ENCODE results near the gene DAPK3. TPM values are rescaled to one million over a fixed set of nuclear protein-coding genes. Genes with fewer than 3 reads are reported as not detected.

The DAPK3 gene
- 10 to 100 TPM; 61.9 to 93.9 TPM for total RNA-seq
- polyA plus RNA-seq, result 10 to 100 TPM; 78.4 to 80.4 TPM
- long read RNA-seq, donor 1, partial matches to known transcripts, result 0 of 20 reads
- long read RNA-seq, donor 1, other reads (novel, unspliced or antisense), result 15 of 20 reads
- long read RNA-seq, donor 2, partial matches to known transcripts, result 5 of 7 reads
- long read RNA-seq, donor 2, other reads (novel, unspliced or antisense), result 0 of 7 reads
- long read RNA-seq, donor 3, partial matches to known transcripts, result 0 of 7 reads
- long read RNA-seq, donor 3, other reads (novel, unspliced or antisense), result 0 of 7 reads
- long read RNA-seq, donor 4, partial matches to known transcripts, result 0 of 2 reads
- long read RNA-seq, donor 4, other reads (novel, unspliced or antisense), result 0 of 2 reads
- long read RNA-seq, donor 5, partial matches to known transcripts, result 0 of 22 reads
- long read RNA-seq, donor 5, other reads (novel, unspliced or antisense), result 17 of 22 reads

GRCh38 chr19:3970808-3971598, at the start of gene DAPK3:
Gene DAPK3 (minus strand): TSS chr19:3971099. CDS start chr19:3969735, 1,364 bp downstream.
- H3K27ac ChIP-seq (ENCODE audit: low read depth in 1 of 2, low read length in 1 of 2), result peak within 1 kb of the TSS; percentile 92 to 99
- peaks cover 7 to 27% (median 19%) of the 10 kb centered on the region in 5 donors for H3K4me1 ChIP-seq (ENCODE audit: control insufficient read depth in 5 of 5, insufficient read depth in 5 of 5, low read length in 5 of 5)
- ATAC-seq (ENCODE audit: insufficient read depth, low FRiP score) (peak; percentile 92), DNase-seq (peak; percentile 98 to 99 (median 99))
- TF ChIP-seq, protein P1, sequence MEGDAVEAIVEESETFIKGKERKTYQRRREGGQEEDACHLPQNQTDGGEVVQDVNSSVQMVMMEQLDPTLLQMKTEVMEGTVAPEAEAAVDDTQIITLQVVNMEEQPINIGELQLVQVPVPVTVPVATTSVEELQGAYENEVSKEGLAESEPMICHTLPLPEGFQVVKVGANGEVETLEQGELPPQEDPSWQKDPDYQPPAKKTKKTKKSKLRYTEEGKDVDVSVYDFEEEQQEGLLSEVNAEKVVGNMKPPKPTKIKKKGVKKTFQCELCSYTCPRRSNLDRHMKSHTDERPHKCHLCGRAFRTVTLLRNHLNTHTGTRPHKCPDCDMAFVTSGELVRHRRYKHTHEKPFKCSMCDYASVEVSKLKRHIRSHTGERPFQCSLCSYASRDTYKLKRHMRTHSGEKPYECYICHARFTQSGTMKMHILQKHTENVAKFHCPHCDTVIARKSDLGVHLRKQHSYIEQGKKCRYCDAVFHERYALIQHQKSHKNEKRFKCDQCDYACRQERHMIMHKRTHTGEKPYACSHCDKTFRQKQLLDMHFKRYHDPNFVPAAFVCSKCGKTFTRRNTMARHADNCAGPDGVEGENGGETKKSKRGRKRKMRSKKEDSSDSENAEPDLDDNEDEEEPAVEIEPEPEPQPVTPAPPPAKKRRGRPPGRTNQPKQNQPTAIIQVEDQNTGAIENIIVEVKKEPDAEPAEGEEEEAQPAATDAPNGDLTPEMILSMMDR (IDR thresholded peaks at IDR 0.05; ENCODE audit: control extremely low read depth, extremely low read depth), result no peak
- H3K36me3 ChIP-seq (ENCODE audit: control insufficient read depth in 4 of 4, insufficient read depth in 4 of 4, low read length in 4 of 4), result peaks cover 7 to 25% (median 10%) of the 10 kb centered on the region in 4 donors
- H3K9me3 ChIP-seq (ENCODE audit: control insufficient read depth in 4 of 4, insufficient read depth in 3 of 4, low read length in 3 of 4), result no peaks in the 10 kb centered on the region
- H3K4me3 ChIP-seq, result peak within 1 kb of the TSS; percentile 95
- H3K27me3 ChIP-seq (ENCODE audit: control insufficient read depth in 3 of 3, insufficient read depth in 3 of 3, low read length in 2 of 3), result no peaks in the 10 kb centered on the region
- 1% methylated on average over 53 to 73 of the region's 73 CpGs for WGBS, 2 donors
- peak within 1 kb of the TSS; percentile 66 to 77 for H3K9ac ChIP-seq (ENCODE audit: insufficient read depth in 1 of 2, low read length in 2 of 2)

- peaks cover 0 to 4% (median 0%) of the 10 kb centered on the region in 4 donors for H3K9me3 ChIP-seq (ENCODE audit: control insufficient read depth in 4 of 4, insufficient read depth in 3 of 4, low read length in 3 of 4)
- H3K27ac ChIP-seq (ENCODE audit: low read depth in 1 of 2, low read length in 1 of 2), result no peak overlapping the region
- H3K4me1 ChIP-seq (ENCODE audit: control insufficient read depth in 5 of 5, insufficient read depth in 5 of 5, low read length in 5 of 5), result peaks cover 0 to 21% (median 0%) of the 10 kb centered on the region in 5 donors
- H3K27me3 ChIP-seq (ENCODE audit: control insufficient read depth in 3 of 3, insufficient read depth in 3 of 3, low read length in 2 of 3), result no peaks in the 10 kb centered on the region
- 74% methylated on average over 17 of the region's 17 CpGs for WGBS, 2 donors
- ATAC-seq (ENCODE audit: insufficient read depth, low FRiP score) (no peak), DNase-seq (no peak)
- TF ChIP-seq, protein P1 (IDR thresholded peaks at IDR 0.05; ENCODE audit: control extremely low read depth, extremely low read depth), result no peak
- H3K36me3 ChIP-seq (ENCODE audit: control insufficient read depth in 4 of 4, insufficient read depth in 4 of 4, low read length in 4 of 4), result peaks cover 3 to 39% (median 13%) of the 10 kb centered on the region in 4 donors
- no peak overlapping the region for H3K9ac ChIP-seq (ENCODE audit: insufficient read depth in 1 of 2, low read length in 2 of 2)
- H3K4me3 ChIP-seq, result no peak overlapping the region
These were observed 48.7 kb upstream of the DAPK3 start for GRCh38 chr19:4019578-4019977.

GRCh38 chr19:4018775-4019504, 48.0 kb upstream of the DAPK3 start:
- TF ChIP-seq, protein P1 (IDR thresholded peaks at IDR 0.05; ENCODE audit: control extremely low read depth, extremely low read depth), result no peak
- Histone ChIP-seq H3K4me1 (ENCODE audit: control insufficient read depth in 5 of 5, insufficient read depth in 5 of 5, low read length in 5 of 5) (peaks cover 0 to 23% (median 0%) of the 10 kb centered on the region in 5 donors), H3K9me3 (ENCODE audit: control insufficient read depth in 4 of 4, insufficient read depth in 3 of 4, low read length in 3 of 4) (peaks cover 0 to 4% (median 0%) of the 10 kb centered on the region in 4 donors), H3K27me3 (ENCODE audit: control insufficient read depth in 3 of 3, insufficient read depth in 3 of 3, low read length in 2 of 3) (no peaks in the 10 kb centered on the region), H3K36me3 (ENCODE audit: control insufficient read depth in 4 of 4, insufficient read depth in 4 of 4, low read length in 4 of 4) (peaks cover 3 to 43% (median 14%) of the 10 kb centered on the region in 4 donors), H3K27ac (ENCODE audit: low read depth in 1 of 2, low read length in 1 of 2) (no peak overlapping the region), H3K4me3 (no peak overlapping the region), H3K9ac (ENCODE audit: insufficient read depth in 1 of 2, low read length in 2 of 2) (no peak overlapping the region)
- no peak for ATAC-seq (ENCODE audit: insufficient read depth, low FRiP score)
- 92 to 95% methylated on average over 19 of the region's 19 CpGs for WGBS, 2 donors
- no peak for DNase-seq

Measured in lung (tissue), 16 donors.